ENCODE results near the gene RTP2.

The RTP2 gene

DNA sequence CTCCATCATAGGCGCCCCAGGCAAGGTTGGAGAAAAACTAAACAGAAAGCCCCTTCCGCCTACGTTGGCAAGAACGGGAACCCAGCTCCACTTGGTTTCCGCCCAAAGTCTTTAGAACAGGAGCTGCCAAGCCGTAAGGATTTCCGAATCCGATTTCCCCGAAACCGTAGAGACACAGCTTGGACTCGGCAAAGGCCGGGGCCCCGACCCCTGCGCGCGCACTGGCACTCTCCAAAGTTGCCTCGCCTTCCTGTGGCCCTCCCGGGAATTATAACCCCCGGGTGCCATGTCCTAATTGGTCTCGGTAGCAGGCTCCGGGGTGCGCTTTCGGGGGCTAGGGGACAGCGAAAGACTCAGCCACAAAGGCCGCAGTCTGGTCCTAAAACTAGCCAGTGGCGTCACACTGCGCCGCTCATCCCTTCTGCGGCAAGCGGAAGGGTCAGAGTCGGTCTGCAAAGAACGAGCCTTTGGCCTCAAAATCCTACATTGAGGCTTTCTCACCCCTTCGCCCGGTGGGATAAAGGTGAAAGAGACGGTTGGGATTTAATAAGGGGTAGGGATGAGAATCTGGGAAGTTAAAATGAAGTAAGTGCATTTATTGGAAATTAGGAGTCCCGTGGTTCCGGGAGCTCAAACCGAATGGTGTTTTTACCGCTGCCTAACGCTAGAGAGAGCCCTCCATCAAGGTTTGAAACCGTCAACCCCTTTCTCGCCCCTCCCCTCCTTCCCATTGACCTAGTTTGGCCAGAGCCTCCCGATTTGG is 36.2 kb upstream of the RTP2 start:
- DNase-seq = peak; percentile 86 to 95 (median 88)

DNA sequence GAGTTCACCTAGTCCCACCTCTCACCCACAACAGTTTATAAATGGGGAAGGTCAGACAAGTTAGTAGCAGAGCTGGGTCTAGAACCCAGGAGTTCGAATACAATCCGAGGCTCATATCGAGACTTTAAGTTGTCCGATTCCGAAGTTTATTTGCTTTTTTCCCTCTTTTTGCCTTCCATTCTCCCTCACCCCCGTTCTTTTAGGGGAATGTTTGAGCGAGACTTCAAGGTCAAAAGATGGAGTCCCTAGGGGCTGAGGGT is 35.6 kb upstream of the RTP2 start:
- no peak for DNase-seq

GRCh38 chr3:187737368-187738070 is 35.2 kb upstream of the RTP2 start:
- DNase-seq = peak; percentile 95 to 98 (median 98)

DNA sequence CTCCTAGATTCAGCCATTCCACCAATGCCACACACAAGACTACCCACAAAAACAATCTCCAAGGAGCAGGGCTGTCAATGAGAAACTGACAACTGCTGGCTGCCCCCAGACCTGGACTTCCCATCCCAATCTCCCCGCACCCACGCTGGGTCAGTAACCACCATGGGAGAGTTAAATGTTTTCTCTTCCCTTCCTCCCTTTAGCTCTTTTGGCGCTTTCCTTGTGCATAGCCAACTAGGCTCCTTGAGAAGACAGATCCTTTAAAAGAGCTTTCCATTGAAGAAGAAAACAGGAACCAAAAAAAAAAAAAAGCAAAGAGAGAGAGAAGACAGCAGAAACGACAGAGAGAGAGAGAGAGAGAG is 34.6 kb upstream of the RTP2 start:
- DNase-seq = peak; percentile 45 to 67 (median 64)

- DNase-seq = peak; percentile 87 to 95 (median 93)
Measured at GRCh38 chr3:187736418-187736871, 34.1 kb upstream of the RTP2 start.

- peak; percentile 36 to 50 (median 41) for DNase-seq
Measured at GRCh38 chr3:187735837-187736236, 33.5 kb upstream of the RTP2 start.

- DNase-seq = no peak
Measured at GRCh38 chr3:187735383-187735782, 33.0 kb upstream of the RTP2 start.

GRCh38 chr3:187734841-187735240 is 32.5 kb upstream of the RTP2 start:
- DNase-seq = no peak

DNA sequence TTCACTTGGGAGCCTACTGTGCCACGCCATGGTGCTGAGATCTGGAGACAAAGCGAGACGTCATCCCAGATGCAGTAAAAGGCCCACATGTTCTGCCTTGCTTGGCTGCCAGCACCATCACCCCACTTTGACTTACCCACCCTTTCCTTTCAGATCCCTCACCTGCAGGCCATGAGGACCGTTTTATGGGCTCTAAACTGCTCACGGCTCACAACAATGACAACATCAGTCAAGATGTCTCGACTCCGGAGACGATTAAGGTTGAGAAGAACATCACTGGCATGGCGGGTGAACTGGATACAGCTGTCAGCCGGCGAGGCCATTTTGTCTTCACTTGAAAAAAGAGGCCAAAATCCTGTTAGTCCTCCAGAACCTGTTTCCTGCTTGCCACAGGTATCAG is 31.0 kb upstream of the RTP2 start:
- DNase-seq = no peak

DNA sequence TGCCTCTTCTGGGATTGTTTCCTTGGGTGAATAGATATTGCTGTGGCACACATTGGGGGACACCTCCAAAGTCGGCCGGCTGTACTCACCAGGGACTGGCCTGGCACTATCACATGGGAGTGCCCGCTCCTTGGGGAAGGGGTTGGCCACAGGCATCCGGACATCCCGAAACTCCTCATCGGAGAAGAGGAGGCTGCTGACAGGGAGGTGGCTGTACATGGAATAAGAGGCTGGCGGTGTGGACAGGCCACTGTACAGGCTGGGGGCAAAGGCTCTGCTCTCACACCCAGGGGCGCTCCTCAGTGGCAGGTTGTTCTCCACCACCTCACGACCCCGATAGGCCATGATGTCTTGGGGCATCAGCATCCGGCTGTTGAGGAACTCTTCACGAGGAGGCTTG is 27.2 kb upstream of the RTP2 start:
- DNase-seq = no peak

DNA sequence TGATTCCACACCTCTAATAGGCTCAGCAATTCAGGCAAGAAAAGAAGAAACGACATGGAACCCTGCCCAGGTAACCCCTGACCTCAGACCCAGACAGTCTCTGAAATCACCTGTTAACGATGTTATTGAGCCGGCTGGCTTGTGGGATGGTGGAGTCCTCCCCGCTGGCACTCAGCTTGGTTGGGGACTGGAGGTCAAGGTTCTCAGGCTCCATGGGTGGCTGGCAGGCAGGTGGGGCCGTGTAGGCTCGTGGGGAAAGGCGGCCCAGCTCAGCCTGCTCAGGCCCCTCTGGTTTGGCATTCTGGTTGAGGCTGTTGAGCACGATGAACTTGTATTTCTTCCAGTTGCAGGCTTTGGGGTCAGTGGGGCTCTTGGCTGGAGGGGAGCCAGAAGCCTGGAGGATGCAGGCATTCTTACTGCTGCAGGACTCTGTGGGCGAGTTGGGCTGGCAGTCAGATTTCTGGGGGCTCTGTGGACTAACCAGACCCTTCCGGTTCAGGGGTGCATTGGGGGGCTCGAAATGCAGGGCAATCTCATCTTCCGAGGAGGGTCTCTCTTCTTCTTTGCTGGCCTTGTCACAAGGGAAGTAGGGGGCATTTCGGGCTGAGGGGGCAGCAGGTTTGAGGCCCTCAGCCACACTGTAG is 26.7 kb upstream of the RTP2 start:
- DNase-seq = no peak

- no peak for DNase-seq
Measured at GRCh38 chr3:187728248-187728647, 25.9 kb upstream of the RTP2 start.

DNA sequence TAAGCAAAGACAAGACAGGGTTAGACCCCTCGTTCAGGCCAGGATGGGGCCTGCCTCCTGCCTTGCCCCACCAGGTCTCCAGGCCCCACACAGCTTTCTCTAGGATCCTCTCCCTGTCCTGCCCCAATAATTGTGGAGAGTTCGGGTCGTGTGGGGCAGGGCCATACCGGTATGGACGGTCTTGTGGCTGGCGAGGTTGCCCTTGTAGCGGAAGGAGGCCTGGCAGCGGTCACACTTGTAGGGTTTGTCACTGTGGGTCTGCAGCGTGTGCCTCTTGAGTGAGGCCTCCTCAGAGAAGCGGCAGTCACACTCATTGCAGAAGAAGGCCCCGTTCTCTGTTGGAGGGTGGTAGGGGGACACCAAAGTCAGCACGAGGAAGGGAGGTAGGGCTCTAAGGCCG is 24.2 kb upstream of the RTP2 start:
- DNase-seq = no peak

DNA sequence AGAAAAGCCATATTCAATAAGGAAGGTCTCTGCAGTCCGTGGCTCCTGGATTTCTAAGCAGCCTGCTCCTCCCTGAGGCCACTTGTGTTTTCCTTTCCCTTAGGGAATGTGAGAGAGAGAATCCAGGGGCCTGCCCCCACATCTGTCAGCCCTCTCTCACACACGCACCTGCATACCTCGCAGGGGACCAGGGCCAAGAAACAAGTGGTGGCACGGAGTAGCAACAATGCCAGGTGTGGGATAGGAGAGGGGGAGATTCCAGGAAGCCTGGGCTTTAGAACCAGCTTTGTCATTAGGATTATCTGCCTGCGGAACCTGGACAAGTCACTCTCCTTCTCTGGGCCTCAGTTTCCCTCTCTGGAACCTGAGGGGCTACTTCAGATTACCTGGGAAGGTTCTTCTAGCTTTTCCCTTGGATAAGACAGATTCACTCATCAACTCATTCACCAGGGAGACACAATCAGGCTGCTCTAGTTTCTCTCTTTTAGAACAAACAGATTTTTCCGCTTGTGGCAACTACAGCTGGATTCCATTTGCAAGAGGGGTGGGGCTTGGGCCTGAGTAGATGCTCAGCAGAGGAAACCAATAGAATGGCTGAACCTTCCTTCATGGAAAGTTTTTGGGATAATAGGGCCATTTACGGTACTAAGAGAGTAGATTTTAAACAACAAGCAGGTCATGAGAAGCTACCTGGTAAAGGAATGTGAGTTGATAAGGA is 23.5 kb upstream of the RTP2 start:
- DNase-seq = no peak

GRCh38 chr3:187725224-187725623 is 22.9 kb upstream of the RTP2 start:
- DNase-seq = no peak

- no peak for DNase-seq
Measured at GRCh38 chr3:187722206-187722612, 19.9 kb upstream of the RTP2 start.

- no peak for DNase-seq
Measured at GRCh38 chr3:187721055-187721454, 18.7 kb upstream of the RTP2 start.

DNA sequence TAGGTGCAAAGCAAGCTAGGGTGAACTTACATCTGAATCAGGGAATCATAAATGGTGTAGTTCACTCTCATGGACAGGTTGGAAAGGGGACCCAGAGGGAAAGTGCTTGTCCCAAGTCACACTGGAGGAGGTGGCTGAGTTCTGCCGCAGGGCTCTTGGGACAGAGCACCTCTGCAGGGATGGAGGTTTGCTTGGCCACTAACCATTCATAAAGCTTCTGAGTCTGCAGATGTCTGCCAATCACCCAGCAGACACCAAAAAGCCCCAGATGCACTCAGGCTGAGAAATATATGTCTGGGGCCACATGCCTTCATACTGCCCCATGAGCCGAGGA is 17.9 kb upstream of the RTP2 start:
- no peak for DNase-seq

GRCh38 chr3:187719628-187720336 is 17.4 kb upstream of the RTP2 start:
- no peak for DNase-seq

- no peak for DNase-seq
Measured at GRCh38 chr3:187718802-187719201, 16.4 kb upstream of the RTP2 start.

GRCh38 chr3:187717572-187717971 is 15.2 kb upstream of the RTP2 start:
- no peak for DNase-seq

- DNase-seq = peak; percentile 80 to 88 (median 81)
Measured at GRCh38 chr3:187714404-187714979, 12.1 kb upstream of the RTP2 start.

DNA sequence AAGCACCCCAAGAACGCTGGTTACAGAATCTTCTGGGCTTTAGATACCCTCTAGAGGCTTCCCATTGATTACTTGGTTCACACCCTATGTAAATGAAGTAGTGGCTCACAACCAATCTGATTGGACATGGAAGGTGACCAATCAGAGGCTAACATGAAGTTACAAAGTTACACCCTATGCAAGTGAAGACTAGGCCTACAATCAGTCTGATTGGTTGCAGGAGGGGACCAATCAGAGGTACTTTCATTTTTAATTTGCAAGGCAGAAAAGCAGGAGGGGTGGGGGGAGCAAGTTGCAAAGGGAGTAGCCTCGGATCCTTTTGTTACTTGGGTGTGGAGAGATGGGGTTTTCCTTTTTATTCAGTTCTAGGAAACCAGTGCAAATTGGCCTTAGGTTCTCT is 11.1 kb upstream of the RTP2 start:
- peak; percentile 19 to 40 (median 28) for DNase-seq
